GM23248 (cell line): ENCODE results near the gene ABHD14A. TPM values are rescaled to one million over a fixed set of nuclear protein-coding genes. Genes with fewer than 3 reads are reported as not detected.

ENCODE experiments used
- DNase-seq: peaks from one replicate; pipeline ENCODE4 v3.0.0-alpha.2; 2015
- H2AFZ ChIP-seq: fragments of 200-600 bp; sonication (generic); 2 replicates; pipeline ENCODE4 v1.6.1; 2016; ENCODE audit warnings: antibody characterized with exemption
- H3F3A ChIP-seq: fragments of 200-600 bp; sonication (generic); 2 replicates; pipeline ENCODE4 v1.6.1; 2016; ENCODE audit warnings: mild to moderate bottlenecking, antibody characterized with exemption, mixed run types; ENCODE audit not compliant: insufficient read depth
- H3K27ac ChIP-seq: fragments of 200-600 bp; sonication (generic); 2 replicates; pipeline ENCODE4 v1.5.1; 2016; ENCODE audit warnings: mild to moderate bottlenecking
- H3K27me3 ChIP-seq: fragments of 200-600 bp; sonication (generic); replicated peaks from 2 replicates; pipeline ENCODE4 v1.6.1; 2016; ENCODE audit warnings: mild to moderate bottlenecking; ENCODE audit not compliant: insufficient read depth
- H3K36me3 ChIP-seq: fragments of 200-600 bp; sonication (generic); 2 replicates; pipeline ENCODE4 v1.6.1; 2016; ENCODE audit warnings: low read depth, mild to moderate bottlenecking
- H3K4me1 ChIP-seq: fragments of 200-600 bp; sonication (generic); 2 replicates; pipeline ENCODE4 v1.6.1; 2016; ENCODE audit warnings: mild to moderate bottlenecking; ENCODE audit not compliant: insufficient read depth
- H3K4me2 ChIP-seq: fragments of 200-600 bp; sonication (generic); one replicate; pipeline ENCODE4 v1.6.1; 2016; ENCODE audit warnings: mild to moderate bottlenecking; ENCODE audit not compliant: unreplicated experiment
- H3K4me3 ChIP-seq: fragments of 200-600 bp; sonication (generic); 2 replicates; pipeline ENCODE4 v1.5.1; 2016; ENCODE audit warnings: mild to moderate bottlenecking
- H3K79me2 ChIP-seq: fragments of 200-600 bp; sonication (generic); 2 replicates; pipeline ENCODE4 v1.6.1; 2016; ENCODE audit warnings: mild to moderate bottlenecking; ENCODE audit not compliant: insufficient read depth
- H3K9ac ChIP-seq: fragments of 200-600 bp; sonication (generic); 2 replicates; pipeline ENCODE4 v1.6.1; 2016; ENCODE audit warnings: mild to moderate bottlenecking
- H3K9me2 ChIP-seq: fragments of 200-600 bp; sonication (generic); 2 replicates; pipeline ENCODE4 v1.6.1; 2016; ENCODE audit warnings: mixed run types, mild to moderate bottlenecking, moderate library complexity; ENCODE audit not compliant: insufficient read depth
- H3K9me3 ChIP-seq: fragments of 200-600 bp; sonication (generic); one replicate; pipeline ENCODE4 v1.6.1; 2017; ENCODE audit warnings: low read depth
- H4K20me1 ChIP-seq: fragments of 200-600 bp; sonication (generic); 2 replicates; pipeline ENCODE4 v1.6.0; 2016; ENCODE audit not compliant: insufficient read depth
- EZH2 ChIP-seq: fragments of 200-600 bp; sonication (generic); IDR thresholded peaks from 2 replicates; pipeline ENCODE4 v1.6.1; 2018; ENCODE audit warnings: antibody characterized with exemption, mild to moderate bottlenecking; ENCODE audit not compliant: insufficient read depth, poor library complexity, severe bottlenecking
- EZH2phosphoT487 ChIP-seq: fragments of 200-600 bp; sonication (generic); IDR thresholded peaks from 2 replicates; pipeline ENCODE4 v1.6.1; 2018; ENCODE audit warnings: antibody characterized with exemption, moderate library complexity, mild to moderate bottlenecking, low read depth; ENCODE audit not compliant: insufficient read depth
- WGBS, 2 experiments: methylation state at CpG; one replicate each; pipeline ENCODE4 v1.1.6; 2015 to 2017; ENCODE audit warnings: low lambda C conversion rate in 2 of 2, low coverage in 1 of 2; ENCODE audit errors: missing lambda C conversion rate in 2 of 2; 5-methylcytosine and 5-hydroxymethylcytosine counted together
- in situ Hi-C: fragments of 300-500 bp; cut with MboI; formaldehyde crosslinking; loops from 2 replicates; pipeline ENCODE4 v1.15.0; 2020
- polyA plus RNA-seq: library from polyadenylated mRNA; unstranded; fragments of >200 nt; fragmentation: Nextera tagmentation; extraction: Ambion mirVana; gene quantifications from 2 replicates; pipeline ENCODE4 v1.2.1, GENCODE V29; 2016
- total RNA-seq: library from RNA; depleted of rRNA; stranded (reverse); fragments of >200 nt; shearing (Covaris generic); gene quantifications from 2 replicates; pipeline ENCODE4 v1.2.3, GENCODE V29; 2014

ABHD14A gene
- total and polyA plus RNA-seq, 2 experiments from 2014 or later = 35.5 to 37.9 TPM

DNA sequence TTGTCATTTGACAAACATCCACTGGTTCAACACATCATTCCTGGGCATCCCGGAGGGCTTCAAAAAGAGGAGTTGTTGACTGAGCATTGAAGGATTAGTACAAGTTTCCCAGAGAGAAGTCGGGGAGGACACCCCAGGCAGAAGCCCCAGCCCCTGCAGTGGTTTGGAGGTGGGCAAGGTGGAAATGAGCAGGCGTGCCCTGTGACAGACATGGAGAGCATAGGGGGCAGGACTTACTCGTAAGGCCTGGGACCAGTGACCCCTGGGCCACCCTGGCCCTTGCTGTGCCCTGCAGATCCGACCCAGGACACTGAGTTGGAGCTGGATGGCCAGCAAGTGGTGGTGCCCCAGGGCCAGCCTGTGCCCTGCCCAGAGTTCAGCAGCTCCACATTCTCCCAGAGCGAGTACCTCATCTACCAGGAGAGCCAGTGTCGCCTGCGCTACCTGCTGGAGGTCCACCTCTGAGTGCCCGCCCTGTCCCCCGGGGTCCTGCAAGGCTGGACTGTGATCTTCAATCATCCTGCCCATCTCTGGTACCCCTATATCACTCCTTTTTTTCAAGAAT lies 26.8 kb upstream of the ABHD14A start:
- Histone ChIP-seq H3K9ac (no peak overlapping the region), H3K36me3 (no peaks in the 10 kb centered on the region), H3K4me3 (no peak overlapping the region), H3K9me2 (no peaks in the 10 kb centered on the region), H3K4me1 (peaks cover 4% of the 10 kb centered on the region; the same call in 1 of the 2 replicates), H4K20me1 (no peaks in the 10 kb centered on the region), H3K27me3 (no peaks in the 10 kb centered on the region), H3F3A (peaks cover 17% of the 10 kb centered on the region), H3K79me2 (no peaks in the 10 kb centered on the region), H3K27ac (no peak overlapping the region), H3K4me2 (no peak overlapping the region), H2AFZ (no peak overlapping the region), H3K9me3 (no peaks in the 10 kb centered on the region)
- in situ Hi-C loops = no loop called here
- WGBS, 2 experiments = 92 to 95% methylated on average over 10 of the region's 10 CpGs
- TF ChIP-seq EZH2phosphoT487 = no peak
- DNase-seq = no peak

DNA sequence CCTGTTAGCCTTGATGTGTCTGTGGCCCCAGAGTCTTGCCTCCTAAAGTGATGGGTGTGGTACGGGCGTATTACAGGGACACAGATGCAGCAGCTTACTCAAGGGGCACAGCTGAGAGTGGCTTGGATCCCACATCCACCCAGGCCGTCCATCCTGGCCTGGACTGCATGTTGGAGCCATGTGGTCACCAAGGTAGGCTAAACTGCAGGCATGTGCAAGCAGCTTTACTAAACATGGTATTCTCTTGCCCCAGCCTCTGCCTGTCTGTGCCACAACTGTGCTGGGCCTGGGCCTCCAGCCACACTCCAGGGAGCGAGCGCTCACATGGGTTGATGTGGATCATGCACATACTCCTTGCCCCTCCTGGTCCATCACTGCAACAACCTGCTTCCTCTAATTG lies 25.7 kb upstream of the ABHD14A start:
- H3K36me3 ChIP-seq = no peaks in the 10 kb centered on the region
- no peaks in the 10 kb centered on the region for H3K79me2 ChIP-seq
- no peak overlapping the region for H3K4me3 ChIP-seq
- 96 to 97% methylated on average over 5 of the region's 5 CpGs for WGBS, 2 experiments
- H3K9me2 ChIP-seq = no peaks in the 10 kb centered on the region
- no peak overlapping the region for H3K4me2 ChIP-seq
- H3F3A ChIP-seq = peaks cover 26% of the 10 kb centered on the region
- no peak overlapping the region for H3K27ac ChIP-seq
- no peaks in the 10 kb centered on the region for H3K9me3 ChIP-seq
- H3K4me1 ChIP-seq = no peaks in the 10 kb centered on the region
- in situ Hi-C loops = no loop called here
- H3K27me3 ChIP-seq = no peaks in the 10 kb centered on the region
- H4K20me1 ChIP-seq = no peaks in the 10 kb centered on the region
- DNase-seq = no peak
- no peak overlapping the region for H3K9ac ChIP-seq
- TF ChIP-seq EZH2 = no peak
- no peak for TF ChIP-seq EZH2phosphoT487
- no peak overlapping the region for H2AFZ ChIP-seq

DNA sequence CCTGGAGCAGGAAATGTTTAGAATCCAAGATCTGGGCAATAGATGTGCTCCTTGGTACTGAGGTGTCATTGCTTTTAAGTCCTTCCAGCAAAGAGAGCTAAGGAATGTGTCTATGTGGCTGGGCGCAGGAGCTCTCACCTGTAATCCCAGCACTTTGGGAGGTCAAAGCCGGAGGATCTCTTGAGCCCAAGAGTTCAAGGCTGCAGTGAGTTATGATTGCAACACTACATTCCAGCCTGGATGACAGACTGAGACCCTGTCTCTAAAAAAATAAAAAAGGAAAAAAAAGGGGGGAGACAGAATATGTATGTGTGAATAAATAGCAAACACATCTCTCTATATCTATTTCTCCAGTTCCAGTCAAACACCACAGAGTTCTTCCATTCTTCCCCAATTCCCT lies 24.0 kb upstream of the ABHD14A start:
- Histone ChIP-seq H3K27me3 (no peaks in the 10 kb centered on the region), H3K9me3 (no peaks in the 10 kb centered on the region), H3K36me3 (no peaks in the 10 kb centered on the region), H3K79me2 (no peaks in the 10 kb centered on the region), H3K9me2 (no peaks in the 10 kb centered on the region), H2AFZ (no peak overlapping the region), H3K9ac (no peak overlapping the region), H4K20me1 (no peaks in the 10 kb centered on the region), H3K4me2 (no peak overlapping the region), H3K4me3 (no peak overlapping the region), H3K4me1 (no peaks in the 10 kb centered on the region), H3F3A (peaks cover 28% of the 10 kb centered on the region), H3K27ac (no peak overlapping the region)
- no peak for TF ChIP-seq EZH2
- no peak for TF ChIP-seq EZH2phosphoT487
- in situ Hi-C loops = no loop called here
- no peak for DNase-seq
- WGBS, 2 experiments = 95 to 100% methylated on average over 2 of the region's 2 CpGs

DNA sequence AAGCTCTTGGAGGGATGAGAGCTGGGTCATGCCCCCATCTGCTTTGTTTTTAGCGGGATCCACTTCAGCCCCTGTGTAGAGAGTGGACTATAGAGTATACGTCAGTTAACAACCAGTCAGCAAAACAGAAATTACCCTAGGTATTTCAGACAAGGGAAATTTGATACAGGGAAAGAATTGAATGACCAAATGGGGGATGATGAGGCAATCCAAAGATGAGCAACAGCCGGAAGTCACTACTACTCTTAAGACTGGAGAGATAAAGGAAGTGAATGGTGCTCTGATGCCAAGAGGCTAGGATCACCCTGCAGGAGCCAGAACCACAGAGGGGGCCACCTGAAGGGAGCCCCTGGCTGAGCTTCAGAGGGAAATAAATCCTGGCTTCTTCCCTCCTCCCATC lies 21.4 kb upstream of the ABHD14A start:
- 0 out of 2 replicates have a peak overlapping the region, but pooled peaks have one; percentile 29 for H3K27ac ChIP-seq
- H3K36me3 ChIP-seq = no peaks in the 10 kb centered on the region
- H3F3A ChIP-seq = peaks cover 28% of the 10 kb centered on the region
- no peaks in the 10 kb centered on the region for H4K20me1 ChIP-seq
- H3K9me3 ChIP-seq = no peaks in the 10 kb centered on the region
- in situ Hi-C loops = no loop called here
- no peak overlapping the region for H2AFZ ChIP-seq
- DNase-seq = peak; percentile 84
- H3K4me3 ChIP-seq = no peak overlapping the region
- no peak overlapping the region for H3K4me2 ChIP-seq
- no peaks in the 10 kb centered on the region for H3K9me2 ChIP-seq
- no peak overlapping the region for H3K9ac ChIP-seq
- WGBS, 2 experiments = 51 to 55% methylated on average over 3 of the region's 3 CpGs
- no peaks in the 10 kb centered on the region for H3K4me1 ChIP-seq
- no peak for TF ChIP-seq EZH2phosphoT487
- no peak for TF ChIP-seq EZH2
- no peaks in the 10 kb centered on the region for H3K79me2 ChIP-seq
- no peaks in the 10 kb centered on the region for H3K27me3 ChIP-seq

DNA sequence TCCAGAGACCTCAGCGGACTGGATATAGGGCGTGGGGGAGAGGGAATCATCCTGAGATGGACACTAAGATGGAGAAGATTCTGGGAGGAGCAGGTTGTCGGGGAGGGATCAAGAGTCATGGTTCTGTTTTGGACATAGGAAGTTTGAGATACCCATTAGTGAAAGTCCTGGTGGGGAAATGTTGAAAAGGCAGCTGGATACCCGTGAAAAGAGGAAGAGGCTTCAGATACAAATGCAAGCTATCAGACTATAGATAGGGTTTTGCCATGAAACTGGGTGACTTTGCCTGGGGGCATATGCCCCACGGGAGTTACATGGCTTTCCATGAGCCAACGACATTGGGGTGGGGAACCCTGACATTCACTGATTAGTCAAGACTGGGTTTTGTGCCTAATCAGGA lies 20.8 kb upstream of the ABHD14A start:
- WGBS, 2 experiments = 70 to 77% methylated on average over 6 of the region's 6 CpGs

More for the DNA sequence above, 20.8 kb upstream of the ABHD14A start:
- Histone ChIP-seq H3F3A (peaks cover 28% of the 10 kb centered on the region), H3K79me2 (no peaks in the 10 kb centered on the region), H3K27me3 (no peaks in the 10 kb centered on the region), H3K4me1 (no peaks in the 10 kb centered on the region), H3K9me2 (no peaks in the 10 kb centered on the region), H2AFZ (no peak overlapping the region), H3K9me3 (no peaks in the 10 kb centered on the region), H3K27ac (no peak overlapping the region), H3K36me3 (no peaks in the 10 kb centered on the region), H3K4me3 (no peak overlapping the region), H3K9ac (no peak overlapping the region), H3K4me2 (no peak overlapping the region), H4K20me1 (no peaks in the 10 kb centered on the region)
- in situ Hi-C loops = no loop called here
- no peak for TF ChIP-seq EZH2
- TF ChIP-seq EZH2phosphoT487 = no peak
- DNase-seq = no peak
